Naive thymus-derived CD8-positive, alpha-beta T cell (primary cell): ENCODE results near the gene SYTL1. TPM values are rescaled to one million over a fixed set of nuclear protein-coding genes. Genes with fewer than 3 reads are reported as not detected.
A peak's percentile ranks its signal among the peaks of the same experiment; 100 is the strongest.

Source experiments
- ATAC-seq, 2 donors: fragments of 150-1000 bp; cut with Tn5 transposase in 1 of 2; sonication (Bioruptor Pico), chemical (Tn5 transposase) in 1 of 2; 1 replicate in 1 of 2; 2 replicates in 1 of 2; pipeline ENCODE4 v1.10.0; 2021; ENCODE audit warnings: mild to moderate bottlenecking in 2 of 2, moderate library complexity in 2 of 2
- POLR2A ChIA-PET: fragments of 350-600 bp; sonication (Branson Sonifier 250); formaldehyde crosslinking; loops from one replicate; lab custom pipeline; 2021; ENCODE audit warnings: antibody characterized with exemption; lab: Charles Lee
- DNase-seq, 10 donors: peaks; one replicate each; pipeline versions ENCODE4 v3.0.0 to v3.0.0-alpha.2; 2020 to 2022
- H3K27ac Mint-ChIP-seq, 10 donors: one replicate each; pipeline ENCODE4 v1.8.0; 2020 to 2022; ENCODE audit warnings: mild to moderate bottlenecking in 10 of 10, mixed read lengths in 10 of 10, moderate library complexity in 4 of 10, inconsistent platforms in 1 of 10
- H3K27me3 Mint-ChIP-seq, 5 donors: one replicate each; pipeline ENCODE4 v1.8.0; 2021 to 2022; ENCODE audit warnings: mixed read lengths in 5 of 5
- H3K36me3 Mint-ChIP-seq, 3 donors: one replicate each; pipeline ENCODE4 v1.8.0; 2020 to 2022; ENCODE audit warnings: mixed read lengths in 3 of 3, mild to moderate bottlenecking in 2 of 3, inconsistent platforms in 1 of 3
- H3K4me1 Mint-ChIP-seq, 4 donors: one replicate each; pipeline ENCODE4 v1.8.0; 2021 to 2022; ENCODE audit warnings: mixed read lengths in 4 of 4
- H3K4me3 Mint-ChIP-seq, 10 donors: one replicate each; pipeline ENCODE4 v1.8.0; 2020 to 2022; ENCODE audit warnings: mild to moderate bottlenecking in 10 of 10, mixed read lengths in 10 of 10, moderate library complexity in 6 of 10, inconsistent platforms in 1 of 10
- H3K9me3 Mint-ChIP-seq, 9 donors: one replicate each; pipeline ENCODE4 v1.8.0; 2020 to 2022; ENCODE audit warnings: mixed read lengths in 9 of 9, mild to moderate bottlenecking in 3 of 9, inconsistent platforms in 1 of 9, moderate library complexity in 1 of 9
- polyA plus RNA-seq, 3 donors: library from polyadenylated mRNA; unstranded; fragments of 300-500 nt; fragmentation: Illumina TruSeq; gene quantifications; one replicate each; pipeline ENCODE4 v1.2.3, GENCODE V29; 2021
- total RNA-seq, 8 experiments: library from RNA in 2 of 8; stranded (reverse) in 2 of 8; gene quantifications; one replicate each; pipeline ENCODE4 v1.2.3 and lab custom pipeline; 2021 to 2026

SYTL1 gene
- total and polyA plus RNA-seq, 5 experiments from 2014 or later, result 74.4 to 135 (median 92.3) TPM

- H3K36me3 Mint-ChIP-seq, result no peaks in the 10 kb centered on the region
- peak overlapping the region in 6 of 10 donors; percentile 37 to 80 (median 55) for H3K27ac Mint-ChIP-seq
- peak overlapping the region in 4 of 10 donors; percentile 2 to 52 (median 32) for H3K4me3 Mint-ChIP-seq
- peaks cover 17 to 35% (median 21%) of the 10 kb centered on the region in 4 donors for H3K4me1 Mint-ChIP-seq
- peak; percentile 40 to 50 for ATAC-seq
- peak; percentile 70 to 87 (median 82) for DNase-seq
- POLR2A ChIA-PET, result interaction anchor here (0.6 to 6.3 kb wide), 6 partner anchors 9 to 267 kb away, joined by 3 to 65 read pairs (median 4); no protein-coding TSS in a partner anchor
- peaks cover 0 to 3% (median 0%) of the 10 kb centered on the region in 5 donors for H3K27me3 Mint-ChIP-seq
- H3K9me3 Mint-ChIP-seq, result no peaks in the 10 kb centered on the region
These were observed 53.8 kb downstream of the SYTL1 start for GRCh38 chr1:27395441-27396195.

GRCh38 chr1:27397110-27397509, 55.3 kb downstream of the SYTL1 start:
- DNase-seq, result no peak
- POLR2A ChIA-PET, result interaction anchor here (0.5 to 6.3 kb wide), 3 partner anchors 18 to 242 kb away, joined by 5 to 65 read pairs (median 9); no protein-coding TSS in a partner anchor
- Mint-ChIP-seq H3K27ac (no peak overlapping the region), H3K4me3 (no peak overlapping the region), H3K36me3 (no peaks in the 10 kb centered on the region), H3K9me3 (no peaks in the 10 kb centered on the region), H3K27me3 (peaks cover 0 to 2% (median 0%) of the 10 kb centered on the region in 5 donors), H3K4me1 (peaks cover 13 to 34% (median 20%) of the 10 kb centered on the region in 4 donors)
- no peak for ATAC-seq

DNA sequence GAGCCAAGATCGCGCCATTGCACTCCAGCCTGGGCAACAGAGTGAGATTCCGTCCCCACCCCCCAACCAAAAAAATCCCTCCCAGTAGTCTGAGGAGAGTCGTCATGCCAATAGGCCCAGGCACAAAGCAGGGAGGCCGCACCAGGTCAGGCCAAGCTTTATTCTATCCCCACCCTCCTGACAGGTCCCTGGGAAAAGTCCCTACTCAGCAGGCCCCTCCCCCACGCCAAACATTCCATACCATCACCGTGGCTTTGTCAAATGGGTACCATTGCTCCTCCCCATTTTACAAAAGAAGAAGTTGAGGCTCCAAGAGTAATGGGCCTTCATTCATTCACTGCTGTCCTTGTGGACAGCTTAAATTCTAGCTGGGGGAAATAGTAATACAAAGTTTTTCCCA, 55.9 kb downstream of the SYTL1 start:
- no peak for ATAC-seq
- H3K27me3 Mint-ChIP-seq, result no peaks in the 10 kb centered on the region
- POLR2A ChIA-PET, result interaction anchor here (2.5 to 6.3 kb wide), 2 partner anchors 18 to 99 kb away, joined by 9 to 65 read pairs; no protein-coding TSS in a partner anchor
- H3K27ac Mint-ChIP-seq, result peak overlapping the region in 1 of 10 donors; percentile 1
- no peaks in the 10 kb centered on the region for H3K9me3 Mint-ChIP-seq
- H3K4me3 Mint-ChIP-seq, result no peak overlapping the region
- peaks cover 11 to 36% (median 22%) of the 10 kb centered on the region in 4 donors for H3K4me1 Mint-ChIP-seq
- no peak for DNase-seq
- H3K36me3 Mint-ChIP-seq, result no peaks in the 10 kb centered on the region

GRCh38 chr1:27398405-27399149, 56.8 kb downstream of the SYTL1 start:
- Mint-ChIP-seq H3K4me1 (peaks cover 17 to 40% (median 30%) of the 10 kb centered on the region in 4 donors), H3K9me3 (no peaks in the 10 kb centered on the region), H3K27me3 (no peaks in the 10 kb centered on the region), H3K27ac (peak overlapping the region in 8 of 10 donors; percentile 36 to 86 (median 64)), H3K4me3 (no peak overlapping the region), H3K36me3 (no peaks in the 10 kb centered on the region)
- DNase-seq, result no peak
- ATAC-seq, result no peak
- POLR2A ChIA-PET, result interaction anchor here (0.6 to 6.3 kb wide), 5 partner anchors 13 to 264 kb away, joined by 3 to 65 read pairs (median 3); no protein-coding TSS in a partner anchor

DNA sequence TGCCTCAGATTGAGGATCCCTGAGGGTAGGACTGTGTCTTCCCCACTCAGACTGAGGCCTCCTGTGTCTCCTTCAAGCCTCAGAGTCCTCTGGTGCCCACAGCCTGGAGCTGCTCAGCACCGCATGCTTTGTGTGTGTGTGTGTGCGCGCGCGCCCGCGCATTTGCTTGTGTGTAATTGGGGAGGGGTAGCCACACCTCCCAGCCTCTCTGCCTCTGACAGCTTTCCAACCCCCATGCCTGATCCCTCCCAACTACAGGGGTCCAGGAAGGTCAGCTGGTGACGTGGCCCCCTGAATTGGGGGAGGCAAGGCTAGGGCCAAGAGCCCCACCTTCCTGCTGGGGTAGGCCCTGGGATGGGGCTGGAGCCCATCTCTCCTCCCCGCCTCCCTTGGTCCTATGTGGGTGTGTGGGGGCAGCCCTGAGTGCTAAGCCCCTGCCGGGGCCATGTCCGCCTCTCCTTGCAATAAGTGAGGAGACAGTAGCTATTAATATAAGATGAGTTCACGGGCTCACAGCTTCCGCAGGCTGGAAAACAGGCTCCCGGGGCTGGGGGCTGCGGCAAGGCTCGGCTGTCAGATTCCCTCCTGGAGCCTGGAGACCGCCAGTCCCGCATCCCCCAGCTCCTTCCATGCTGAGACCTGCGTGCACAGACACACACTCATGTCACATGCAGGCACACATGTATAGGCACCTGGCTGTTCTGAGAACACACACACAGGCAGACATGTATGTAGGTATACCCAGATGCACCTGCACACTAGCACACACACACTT, 57.6 kb downstream of the SYTL1 start:
- Mint-ChIP-seq H3K27ac (peak overlapping the region in 6 of 10 donors; percentile 40 to 80 (median 56)), H3K36me3 (no peaks in the 10 kb centered on the region), H3K27me3 (no peaks in the 10 kb centered on the region), H3K4me3 (peak overlapping the region in 1 of 10 donors; percentile 4), H3K4me1 (peaks cover 18 to 45% (median 37%) of the 10 kb centered on the region in 4 donors), H3K9me3 (no peaks in the 10 kb centered on the region)
- no peak for DNase-seq
- no peak for ATAC-seq
- POLR2A ChIA-PET, result interaction anchor here (0.6 to 6.3 kb wide), 5 partner anchors 12 to 264 kb away, joined by 3 to 65 read pairs (median 3); no protein-coding TSS in a partner anchor

DNA sequence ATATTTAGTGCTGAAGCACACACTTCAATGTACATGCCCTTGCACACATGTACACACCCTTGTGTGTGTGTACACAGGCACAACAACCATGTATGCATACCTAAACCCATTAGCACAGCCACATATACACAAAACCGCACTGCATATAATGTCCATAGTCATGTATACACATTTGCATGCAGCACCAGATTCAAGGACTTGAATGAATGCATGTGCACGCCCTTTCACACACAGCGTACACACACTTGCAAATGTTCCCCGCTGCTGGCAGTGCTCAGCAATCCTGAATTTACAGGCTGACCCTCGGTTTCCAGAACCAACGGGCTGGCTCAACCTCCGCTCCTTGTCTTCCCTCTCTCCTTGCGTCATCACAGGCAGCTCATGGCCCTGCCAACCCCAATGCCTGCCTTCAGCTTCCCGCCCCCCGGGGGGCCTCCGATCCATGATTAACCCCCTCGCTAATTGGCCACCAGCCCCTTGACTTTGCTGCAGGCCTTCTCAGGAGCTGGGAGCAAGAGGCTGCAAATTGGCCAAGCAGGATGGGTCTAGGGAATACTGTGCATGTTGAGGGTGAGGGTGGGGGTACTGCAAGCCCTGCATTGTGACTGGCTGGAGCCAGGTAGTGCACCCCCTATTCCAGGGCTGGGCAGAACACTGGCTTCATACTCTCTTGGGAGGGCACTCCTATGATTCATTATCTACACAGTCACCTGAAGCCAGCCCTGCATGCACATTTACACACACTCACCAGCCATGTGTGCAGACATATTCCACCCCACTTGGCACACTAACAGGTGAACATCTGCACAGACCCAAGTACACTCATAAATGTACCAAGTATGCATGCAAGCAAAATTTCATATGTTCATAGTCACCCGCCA, 58.5 kb downstream of the SYTL1 start:
- H3K36me3 Mint-ChIP-seq, result no peaks in the 10 kb centered on the region
- H3K4me3 Mint-ChIP-seq, result peak overlapping the region in 1 of 10 donors; percentile 12
- ATAC-seq (no peak), DNase-seq (no peak)
- H3K27me3 Mint-ChIP-seq, result no peaks in the 10 kb centered on the region
- no peaks in the 10 kb centered on the region for H3K9me3 Mint-ChIP-seq
- H3K4me1 Mint-ChIP-seq, result peaks cover 12 to 45% (median 30%) of the 10 kb centered on the region in 4 donors
- H3K27ac Mint-ChIP-seq, result peak overlapping the region in 9 of 10 donors; percentile 4 to 88 (median 43)
- POLR2A ChIA-PET, result interaction anchor here (1.3 to 1.5 kb wide), 2 partner anchors 202 to 205 kb away, joined by 4 to 5 read pairs; no protein-coding TSS in a partner anchor

- POLR2A ChIA-PET, result interaction anchor here (1.3 to 1.5 kb wide), 2 partner anchors 201 to 204 kb away, joined by 4 to 5 read pairs; no protein-coding TSS in a partner anchor
- no peaks in the 10 kb centered on the region for H3K9me3 Mint-ChIP-seq
- ATAC-seq, result no peak
These were observed 59.1 kb downstream of the SYTL1 start for GRCh38 chr1:27400963-27401341.

DNA sequence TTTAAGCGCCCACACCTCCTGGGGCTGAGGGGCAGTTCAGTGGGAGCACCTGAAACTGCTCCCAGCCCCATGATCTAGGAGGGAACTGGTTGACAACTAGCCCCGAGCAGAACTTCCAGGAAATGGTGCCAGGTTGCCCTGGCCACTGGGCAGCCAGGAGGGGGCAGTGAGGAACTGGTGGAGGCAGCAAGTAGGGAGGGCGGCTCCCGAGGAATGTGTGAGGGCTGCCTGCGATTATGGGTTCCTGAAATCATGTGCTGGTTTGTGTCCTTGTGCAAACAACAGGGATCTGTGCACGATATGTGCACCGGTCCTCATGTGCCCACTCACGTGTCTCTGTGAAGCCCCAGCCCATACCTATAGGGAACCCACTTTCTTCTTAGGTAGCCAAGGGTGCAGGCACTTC, 60.5 kb downstream of the SYTL1 start:
- Mint-ChIP-seq H3K36me3 (peaks cover 0 to 5% (median 3%) of the 10 kb centered on the region in 3 donors), H3K4me3 (peak overlapping the region in 2 of 10 donors; percentile 50 to 65), H3K9me3 (no peaks in the 10 kb centered on the region), H3K27me3 (no peaks in the 10 kb centered on the region), H3K27ac (peak overlapping the region in 8 of 10 donors; percentile 31 to 93 (median 84)), H3K4me1 (peaks cover 14 to 54% (median 29%) of the 10 kb centered on the region in 4 donors)
- peak in 1 of 10 donors; percentile 22 for DNase-seq
- peak; percentile 15 to 18 for ATAC-seq
- POLR2A ChIA-PET, result interaction anchor here (0.9 to 1.7 kb wide), 5 partner anchors 37 to 206 kb away, joined by 3 to 7 read pairs (median 5); partner anchors contain the start of genes AHDC1 and WASF2

More at GRCh38 chr1:27400963-27401341, 59.1 kb downstream of the SYTL1 start:
- no peak for DNase-seq
- peak overlapping the region in 1 of 10 donors; percentile 18 for H3K4me3 Mint-ChIP-seq
- no peaks in the 10 kb centered on the region for H3K27me3 Mint-ChIP-seq
- peaks cover 12 to 44% (median 29%) of the 10 kb centered on the region in 4 donors for H3K4me1 Mint-ChIP-seq
- H3K27ac Mint-ChIP-seq, result peak overlapping the region in 5 of 10 donors; percentile 4 to 88 (median 31)
- H3K36me3 Mint-ChIP-seq, result no peaks in the 10 kb centered on the region

DNA sequence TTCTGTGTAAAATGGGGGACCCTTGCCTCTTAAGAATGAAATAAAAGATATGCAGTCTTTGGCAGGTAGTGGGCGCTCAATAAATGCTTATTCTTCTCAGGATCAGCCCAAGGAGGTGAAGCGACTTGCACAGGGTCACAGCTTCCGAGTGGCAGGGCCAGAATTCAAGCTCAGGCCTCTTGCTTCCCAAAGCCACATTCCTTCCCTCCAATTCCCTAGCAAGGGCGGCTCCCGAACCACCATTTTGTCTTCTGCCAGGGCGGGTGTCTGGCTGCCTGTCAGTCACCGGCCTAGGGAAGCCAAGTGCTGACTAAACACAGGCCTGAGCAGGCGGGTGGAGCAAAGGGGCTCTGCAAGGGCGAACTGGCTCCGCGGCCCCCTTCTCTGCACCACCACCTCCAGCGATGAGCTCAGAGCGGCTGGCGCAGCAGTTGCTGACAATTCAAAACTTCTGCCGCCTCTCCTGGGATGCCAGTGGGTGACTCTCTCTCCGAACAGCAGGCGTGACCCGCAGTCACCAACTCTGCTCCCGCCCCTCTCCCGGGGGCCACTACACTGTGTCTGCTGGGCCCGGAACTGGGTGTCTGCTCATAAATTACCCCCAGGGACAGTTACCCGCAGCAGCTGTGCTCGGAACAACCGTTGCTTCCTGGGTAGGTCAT, 61.4 kb downstream of the SYTL1 start:
- peak; percentile 66 to 74 for ATAC-seq
- H3K36me3 Mint-ChIP-seq, result peaks cover 0 to 13% (median 3%) of the 10 kb centered on the region in 3 donors
- POLR2A ChIA-PET, result interaction anchor here (0.6 to 1.7 kb wide), 8 partner anchors 38 to 260 kb away, joined by 3 to 7 read pairs (median 4); partner anchors contain the start of genes AHDC1 and WASF2
- peaks cover 14 to 56% (median 29%) of the 10 kb centered on the region in 4 donors for H3K4me1 Mint-ChIP-seq
- DNase-seq, result peak in 6 of 10 donors; percentile 23 to 53 (median 37)
- H3K27ac Mint-ChIP-seq, result peak overlapping the region; percentile 74 to 93 (median 90)
- H3K27me3 Mint-ChIP-seq, result no peaks in the 10 kb centered on the region
- H3K9me3 Mint-ChIP-seq, result no peaks in the 10 kb centered on the region
- peak overlapping the region in 9 of 10 donors; percentile 28 to 74 (median 58) for H3K4me3 Mint-ChIP-seq
